Measurements from ENCODE around the gene RRM2.
A peak's percentile ranks its signal among the peaks of the same experiment; 100 is the strongest.
"Not testable (repeated sequence)": the region's sequence is repeated elsewhere in the genome, so short reads cannot be mapped to it uniquely, and the experiment has no call there.

RRM2 gene

DNA sequence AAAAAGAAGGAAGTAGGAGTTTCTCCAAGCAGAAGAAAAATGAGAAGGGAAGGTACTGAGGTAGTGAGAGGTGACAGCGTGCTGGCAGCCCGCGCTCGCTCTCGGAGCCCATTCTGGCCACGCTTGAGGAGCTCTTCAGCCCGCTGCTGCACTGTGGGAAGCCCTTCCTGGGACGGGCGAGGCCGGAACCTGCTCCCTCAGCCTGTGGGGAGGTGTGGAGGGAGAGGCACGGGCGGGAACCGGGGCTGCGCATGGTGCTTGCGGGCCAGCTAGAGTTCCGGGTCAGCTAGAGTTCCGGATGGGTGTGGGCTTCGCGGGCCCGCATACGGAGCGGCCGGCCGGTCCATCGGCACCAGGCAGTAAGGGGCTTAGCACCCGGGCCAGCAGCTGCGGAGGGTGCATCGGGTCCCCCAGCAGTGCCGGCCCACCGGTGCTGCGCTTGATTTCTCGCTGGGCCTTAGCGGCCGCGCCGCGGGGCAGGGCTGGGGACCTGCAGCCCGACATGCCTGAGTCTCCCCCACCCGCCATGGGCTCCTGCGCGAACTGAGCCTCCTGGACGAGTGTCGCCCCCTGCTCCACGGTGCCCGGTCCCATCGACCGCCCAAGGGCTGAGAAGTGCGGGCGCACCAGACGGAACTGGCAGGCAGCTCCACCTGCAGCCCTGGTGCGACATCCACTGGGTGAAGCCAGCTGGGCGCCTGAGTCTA lies 31.2 kb upstream of the RRM2 start:
- no peak for DNase-seq

DNA sequence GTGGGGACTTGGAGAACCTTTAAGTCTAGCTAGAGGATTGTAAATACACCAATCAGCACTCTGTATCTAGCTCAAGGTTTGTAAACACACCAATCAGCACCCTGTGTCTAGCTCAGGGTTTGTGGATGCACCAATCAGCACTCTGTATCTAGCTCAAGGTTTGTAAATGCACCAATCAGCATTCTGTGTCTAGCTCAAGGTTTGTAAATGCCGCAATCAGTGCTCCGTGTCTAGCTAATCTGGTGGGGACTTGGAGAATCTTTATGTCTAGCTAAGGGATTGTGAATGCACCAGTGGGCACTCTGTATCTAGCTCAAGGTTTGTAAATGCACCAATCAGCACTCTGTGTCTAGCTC lies 30.7 kb upstream of the RRM2 start:
- DNase-seq: not testable (repeated sequence)

DNA sequence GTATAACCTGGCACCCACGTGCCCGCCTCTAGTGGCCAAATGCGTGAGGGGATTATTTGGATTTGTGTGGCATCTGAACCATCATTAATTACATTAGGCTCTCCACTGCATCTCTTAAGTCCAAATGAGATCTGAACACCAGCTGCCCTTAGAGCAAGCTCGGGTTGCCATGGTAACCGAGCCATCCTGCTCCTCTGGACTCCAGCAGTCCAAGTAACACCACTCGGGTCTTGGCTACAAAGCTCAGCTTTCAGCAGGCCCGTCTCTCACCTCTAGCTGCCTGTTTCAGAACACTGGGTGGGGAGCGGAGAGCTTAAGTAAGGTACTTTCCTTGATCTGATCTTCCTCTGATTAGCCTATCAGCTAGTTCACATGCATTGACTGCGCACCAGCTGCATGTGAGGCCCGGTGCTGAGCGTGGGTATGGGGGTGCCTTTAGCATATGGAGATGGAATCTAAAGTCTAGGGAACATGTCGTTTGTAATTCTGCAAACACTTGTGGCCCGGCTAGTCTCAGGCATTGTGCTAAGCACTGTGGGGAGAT lies 28.2 kb upstream of the RRM2 start:
- peak in 9 of 58 donors; percentile 6 to 31 (median 20) for DNase-seq

DNA sequence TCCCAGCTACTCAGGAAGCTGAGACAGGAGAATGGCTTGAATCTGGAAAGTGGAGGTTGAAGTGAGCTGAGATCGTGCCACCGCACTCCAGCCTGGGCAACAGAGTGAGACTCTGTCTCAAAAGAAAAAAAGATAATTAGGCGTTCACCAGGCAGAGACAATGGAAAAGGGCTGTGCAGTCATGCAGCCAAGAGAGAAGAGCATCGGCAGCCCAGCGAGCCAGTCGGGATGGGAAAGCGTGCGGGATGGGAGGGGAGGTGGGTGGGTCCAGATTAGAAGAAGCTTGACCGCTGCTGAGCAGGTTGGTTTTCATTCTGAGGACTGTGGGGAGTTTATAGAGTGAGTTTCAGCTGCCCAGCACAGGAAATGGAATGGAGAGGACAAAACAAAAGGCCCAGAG lies 27.4 kb upstream of the RRM2 start:
- DNase-seq: no peak

DNA sequence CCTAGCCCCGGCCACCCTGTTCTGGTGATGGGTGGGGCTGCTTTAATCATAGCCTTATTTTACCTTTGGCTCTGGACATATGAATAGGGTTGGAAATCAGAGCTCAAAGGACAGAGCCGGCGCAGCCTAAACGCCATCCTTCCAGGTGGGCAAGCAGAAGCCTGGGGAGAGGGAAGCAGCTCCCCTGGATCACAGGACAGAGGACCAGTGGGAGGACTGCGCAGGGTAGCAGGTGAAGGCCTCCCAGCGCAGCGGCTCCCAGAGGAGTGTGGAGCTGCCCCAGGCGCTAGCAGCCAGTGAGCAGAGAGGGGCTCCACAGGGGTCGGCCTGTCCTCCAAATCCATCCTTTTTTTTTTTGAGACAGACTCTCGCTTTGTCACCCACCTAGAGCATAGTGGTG lies 25.9 kb upstream of the RRM2 start:
- DNase-seq: no peak

DNA sequence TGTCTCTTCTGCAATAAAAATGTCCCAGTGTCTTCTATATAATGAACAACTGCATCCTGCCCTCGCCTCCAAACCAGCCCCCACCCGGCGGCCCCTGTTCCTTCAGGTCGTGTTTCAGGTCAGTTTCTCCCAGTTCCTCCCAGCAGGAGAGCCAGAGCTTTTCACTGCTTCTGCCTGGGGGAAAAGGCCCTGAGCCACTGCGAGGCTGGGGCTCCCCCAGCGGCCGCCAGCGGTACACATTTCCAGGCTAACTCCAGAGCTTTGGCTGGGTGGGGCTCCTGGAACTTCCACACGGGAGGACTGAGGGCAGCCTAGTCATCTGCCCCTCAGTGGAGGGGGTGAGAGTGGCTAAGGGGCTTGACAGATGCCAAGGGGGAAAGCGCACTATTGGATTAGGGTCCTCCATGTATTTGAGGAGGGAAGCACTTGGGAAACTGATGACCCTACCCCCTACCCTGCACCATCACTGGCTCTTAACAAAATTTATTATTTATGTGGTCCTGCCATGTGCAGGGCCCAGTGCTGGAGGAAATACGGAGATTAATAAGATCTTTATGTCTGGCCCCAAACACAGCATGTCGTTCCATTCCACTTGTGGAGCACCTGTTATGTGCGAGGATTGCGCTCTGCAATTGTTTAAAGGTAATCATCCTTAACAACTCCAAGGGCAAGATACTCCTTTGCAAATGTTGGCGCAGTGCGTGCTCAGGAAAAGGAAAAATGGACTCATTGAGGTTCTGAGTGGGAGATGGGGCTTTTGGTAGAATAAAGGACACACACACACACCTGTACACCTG lies 25.0 kb upstream of the RRM2 start:
- peak in 45 of 58 donors; percentile 9 to 77 (median 35) for DNase-seq

DNA sequence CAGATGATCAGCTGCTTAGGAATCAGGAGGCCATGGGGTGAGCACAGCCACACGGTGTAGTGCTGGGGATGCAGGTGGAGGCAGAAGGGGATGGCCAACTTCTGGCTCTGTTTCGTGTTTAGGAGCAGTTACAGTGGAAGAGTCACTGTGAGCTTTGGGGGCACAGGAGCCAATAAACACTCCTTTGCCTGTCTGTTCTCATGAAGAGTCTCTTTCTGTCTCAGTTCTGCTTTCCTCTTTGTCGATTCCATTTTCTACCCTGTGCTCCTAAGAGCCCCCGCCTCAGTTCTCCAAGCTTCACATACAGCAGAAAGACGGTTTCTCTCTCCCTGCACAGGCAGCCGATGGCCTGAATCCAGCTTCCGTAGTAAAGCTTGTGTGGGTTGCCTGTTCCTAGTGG lies 21.0 kb upstream of the RRM2 start:
- no peak for DNase-seq

DNA sequence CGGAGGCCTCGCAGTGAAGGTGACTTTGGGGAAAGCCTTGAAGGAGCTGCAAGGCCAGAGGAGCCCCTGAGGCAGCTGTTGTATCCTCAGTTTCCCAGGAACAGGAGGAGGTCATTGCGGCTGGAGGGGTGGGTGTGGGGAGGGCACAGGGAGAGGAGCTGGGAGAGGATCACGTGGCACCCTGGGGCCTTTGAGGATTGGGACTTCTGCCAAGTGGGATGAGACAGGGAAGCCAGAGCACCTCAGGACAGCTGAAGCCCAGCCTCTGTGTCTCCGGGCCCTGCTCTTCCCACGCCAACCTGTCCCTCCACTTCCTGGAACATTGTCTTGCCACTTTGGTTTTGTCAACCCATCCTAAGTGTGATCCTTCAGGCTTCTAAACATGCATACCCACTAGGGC lies 19.4 kb upstream of the RRM2 start:
- no peak for DNase-seq

DNA sequence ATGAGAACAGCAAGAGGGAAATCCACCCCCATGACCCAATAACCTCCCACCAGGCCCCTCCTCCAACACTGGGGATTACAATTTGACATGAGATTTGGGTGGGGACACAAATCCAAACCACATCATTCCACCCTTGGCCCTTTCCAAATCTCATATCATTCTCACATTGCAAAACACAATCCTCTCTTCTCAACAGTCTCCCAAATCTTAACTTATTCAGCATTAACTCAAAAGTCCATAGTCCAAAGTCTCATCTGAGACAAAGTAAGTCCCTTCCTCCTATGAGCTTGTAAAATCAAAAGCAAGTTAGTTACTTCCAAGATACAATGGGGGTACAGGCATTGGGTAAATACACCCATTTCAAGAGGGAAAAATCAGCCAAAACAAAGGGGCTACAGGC lies 17.6 kb upstream of the RRM2 start:
- not testable (repeated sequence) for DNase-seq

DNA sequence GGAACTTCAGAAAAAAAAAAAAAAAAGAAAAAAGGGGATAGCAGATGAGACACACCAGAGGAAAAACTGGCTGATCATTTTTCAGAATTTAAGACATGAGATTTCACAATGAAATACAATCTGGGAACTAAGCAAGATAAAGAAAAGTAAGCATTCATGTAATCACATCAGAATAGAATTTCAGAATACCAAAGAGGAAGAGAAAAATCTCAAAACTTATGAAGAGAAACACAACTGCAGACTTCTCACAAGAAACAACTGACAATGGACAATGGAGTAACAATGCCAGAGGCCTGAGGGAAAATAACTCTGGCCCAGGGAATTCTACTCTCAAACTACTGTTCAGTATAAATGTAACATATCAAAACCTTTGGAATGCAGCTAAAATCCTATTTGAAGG lies 13.2 kb upstream of the RRM2 start:
- DNase-seq: no peak

DNA sequence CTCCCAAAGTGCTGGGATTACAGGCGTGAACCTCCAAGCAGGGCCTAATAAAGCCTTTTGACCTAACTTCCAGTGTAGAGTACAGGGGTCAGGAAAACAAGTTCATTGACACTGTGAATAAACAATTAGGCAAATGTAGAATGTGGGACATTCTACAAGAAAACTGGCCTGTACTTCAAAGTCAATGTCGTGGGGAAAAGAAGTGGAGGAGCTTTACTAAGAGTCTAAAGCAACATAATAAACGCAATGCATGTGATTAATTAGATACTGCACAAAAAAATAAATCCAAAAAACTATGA lies 3.6 kb upstream of the RRM2 start:
- no peak for DNase-seq

DNA sequence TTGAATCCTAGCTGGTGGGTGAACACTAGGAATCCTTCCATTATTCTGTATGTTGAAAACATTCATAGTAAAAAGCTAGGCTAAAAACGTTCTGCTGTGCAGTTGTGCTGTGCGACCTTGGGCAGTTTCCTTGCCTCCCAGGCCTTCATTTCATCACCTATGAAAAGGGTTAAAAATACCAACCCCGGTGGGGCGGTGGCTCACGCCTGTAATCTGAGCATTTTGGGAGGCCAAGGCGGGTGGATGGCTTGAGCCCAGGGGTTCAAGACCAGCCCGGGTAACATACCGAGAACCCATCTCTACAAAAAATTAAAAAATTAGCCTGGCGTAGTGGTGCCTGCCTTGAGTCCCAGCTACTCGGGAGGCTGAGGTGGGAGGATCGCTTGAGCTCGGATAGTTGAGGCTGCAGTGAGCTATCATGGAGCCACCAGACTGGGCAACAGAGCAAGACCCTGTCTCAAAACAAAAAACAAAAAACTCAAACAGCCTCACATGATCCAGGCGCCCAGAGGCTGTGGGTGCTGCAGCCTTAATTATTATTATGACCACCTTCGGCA lies 2.9 kb upstream of the RRM2 start:
- no peak for DNase-seq

DNA sequence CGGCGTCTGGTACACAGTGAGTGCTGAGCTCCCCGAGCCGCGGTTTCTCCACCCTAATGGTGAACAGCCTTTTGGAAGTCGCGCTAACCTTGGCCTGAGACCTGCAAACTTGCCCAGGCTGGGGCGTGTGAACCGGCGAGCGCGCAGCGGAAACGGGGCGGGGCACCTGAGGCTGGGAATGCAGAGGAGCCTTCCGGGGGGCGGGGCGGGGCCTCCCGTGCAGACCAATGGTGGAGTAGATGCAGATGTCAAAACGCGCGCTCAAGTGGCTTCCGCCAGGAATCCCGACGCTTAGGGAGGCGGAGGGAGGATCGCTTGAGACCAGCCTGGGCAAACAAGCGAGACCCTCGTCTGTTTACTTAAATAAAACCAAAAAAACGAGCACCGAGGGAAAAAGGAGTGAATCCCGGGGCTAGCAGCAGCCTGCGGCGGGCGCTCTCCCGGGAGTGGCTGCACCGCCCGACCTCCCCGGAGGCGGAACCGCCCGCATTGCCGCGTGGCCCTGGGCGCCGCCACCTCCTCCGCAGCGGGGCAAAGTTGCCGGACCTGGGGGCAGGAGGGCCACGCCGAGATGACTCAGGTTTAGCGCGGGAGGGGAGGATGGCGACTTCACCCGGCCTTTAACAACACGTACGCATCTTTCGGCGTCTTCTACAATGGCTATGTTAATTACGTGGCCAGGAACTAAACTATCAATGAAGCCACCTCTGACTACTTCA lies 2.2 kb upstream of the RRM2 start:
- peak in 56 of 58 donors; percentile 14 to 86 (median 67) for DNase-seq

DNA sequence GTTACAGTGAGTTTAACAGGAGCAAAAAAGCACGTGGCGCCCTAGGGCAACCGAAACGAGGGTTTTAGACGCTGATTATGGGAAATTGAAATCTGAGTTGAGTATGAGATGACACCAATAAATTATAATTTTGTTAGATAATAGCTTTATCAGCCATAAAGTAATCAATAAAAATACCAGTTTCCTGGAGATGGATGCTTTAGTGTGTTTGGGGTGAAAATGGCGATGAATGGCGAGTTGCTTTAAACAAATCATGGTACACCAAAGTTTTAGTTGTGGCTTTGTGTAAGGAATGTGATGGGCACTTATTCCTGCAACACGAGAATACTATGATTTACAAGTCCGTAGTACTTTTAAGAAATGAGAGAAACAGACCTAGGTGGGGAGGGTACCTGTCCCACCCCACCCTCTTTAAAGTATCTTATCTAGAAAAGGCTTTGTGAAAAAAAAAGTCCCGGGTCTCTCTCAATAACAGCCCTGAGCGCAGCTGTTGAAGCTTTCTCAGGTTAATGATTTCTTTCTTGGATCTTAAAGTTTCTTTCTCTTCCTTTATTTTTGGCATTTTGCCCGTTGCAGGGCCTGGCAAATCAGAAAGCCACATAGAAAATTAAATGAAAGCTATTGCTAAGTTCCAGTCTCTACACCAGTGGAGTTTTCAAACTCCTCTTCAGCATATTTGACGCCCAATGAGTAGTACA lies 1.5 kb upstream of the RRM2 start:
- DNase-seq: no peak

DNA sequence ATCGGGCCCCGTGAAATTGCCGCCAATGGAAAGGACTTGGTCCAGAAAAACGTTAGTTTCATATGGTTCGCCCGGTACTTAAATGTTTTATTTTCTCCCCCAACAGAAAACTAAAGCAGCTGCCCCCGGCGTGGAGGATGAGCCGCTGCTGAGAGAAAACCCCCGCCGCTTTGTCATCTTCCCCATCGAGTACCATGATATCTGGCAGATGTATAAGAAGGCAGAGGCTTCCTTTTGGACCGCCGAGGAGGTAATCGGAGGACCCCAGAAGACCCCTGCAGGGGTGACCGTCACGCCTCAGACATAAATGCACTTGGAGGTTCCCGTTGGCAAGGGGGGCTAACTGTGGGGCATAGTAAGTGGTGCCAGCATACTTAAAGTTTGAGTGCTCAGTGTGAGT lies 742 bp downstream of the RRM2 start:
- no peak for DNase-seq

DNA sequence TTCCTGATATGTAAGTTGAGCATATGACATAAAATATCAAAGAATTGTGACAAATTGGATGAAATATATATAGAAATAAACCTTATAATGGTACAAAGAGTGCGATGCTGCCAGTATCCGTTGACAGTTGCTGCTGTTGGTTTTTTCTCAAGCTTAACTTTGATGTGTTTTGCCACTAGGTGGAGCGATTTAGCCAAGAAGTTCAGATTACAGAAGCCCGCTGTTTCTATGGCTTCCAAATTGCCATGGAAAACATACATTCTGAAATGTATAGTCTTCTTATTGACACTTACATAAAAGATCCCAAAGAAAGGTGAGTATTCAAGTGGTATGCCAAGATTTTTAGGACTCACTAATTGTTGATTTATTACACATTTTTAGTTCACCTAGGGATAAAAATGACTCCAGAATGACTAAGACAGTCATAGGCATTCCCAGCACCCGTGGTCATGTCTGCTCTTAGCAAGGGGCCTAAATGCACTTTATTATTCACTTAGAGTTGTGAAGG lies 2.1 kb downstream of the RRM2 start:
- DNase-seq: peak in 16 of 58 donors; percentile 10 to 72 (median 29)

DNA sequence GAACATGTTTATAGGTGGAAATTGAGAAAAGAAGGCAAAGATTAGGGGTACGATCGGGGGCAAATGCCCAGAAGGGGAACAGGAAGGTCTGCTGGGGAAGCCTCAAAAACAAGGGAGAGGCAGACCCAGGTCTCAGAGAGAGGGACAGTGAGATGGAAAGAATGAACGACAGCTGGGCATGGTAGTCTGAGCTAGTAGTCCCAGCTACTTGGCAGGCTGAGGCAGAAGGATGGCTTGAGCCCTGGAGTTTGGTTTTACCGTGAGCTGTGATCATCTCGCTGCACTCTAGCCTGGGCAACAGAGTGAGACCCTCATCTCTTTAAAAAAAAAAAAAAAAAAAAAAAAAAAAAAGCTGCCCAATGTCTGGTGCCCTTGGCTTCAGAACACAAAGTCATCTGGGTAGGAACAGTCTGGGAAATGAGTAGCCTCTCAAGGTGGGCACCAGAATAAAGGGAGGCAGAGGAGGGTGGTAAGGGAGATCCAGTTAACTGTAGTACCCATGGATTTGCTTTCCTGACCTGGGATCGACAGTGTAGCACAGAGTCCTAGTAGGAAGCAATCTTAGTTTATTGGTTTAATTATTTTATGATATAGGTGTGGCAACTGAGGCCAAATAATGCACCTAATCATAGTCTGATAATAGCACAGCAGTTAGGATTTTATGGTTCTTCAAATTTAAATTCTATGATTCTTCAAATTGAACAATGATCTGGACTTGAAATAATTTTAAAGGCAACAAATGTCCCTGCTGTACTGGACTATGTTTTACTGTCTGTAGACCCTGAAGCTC lies 3.5 kb downstream of the RRM2 start:
- no peak for DNase-seq

DNA sequence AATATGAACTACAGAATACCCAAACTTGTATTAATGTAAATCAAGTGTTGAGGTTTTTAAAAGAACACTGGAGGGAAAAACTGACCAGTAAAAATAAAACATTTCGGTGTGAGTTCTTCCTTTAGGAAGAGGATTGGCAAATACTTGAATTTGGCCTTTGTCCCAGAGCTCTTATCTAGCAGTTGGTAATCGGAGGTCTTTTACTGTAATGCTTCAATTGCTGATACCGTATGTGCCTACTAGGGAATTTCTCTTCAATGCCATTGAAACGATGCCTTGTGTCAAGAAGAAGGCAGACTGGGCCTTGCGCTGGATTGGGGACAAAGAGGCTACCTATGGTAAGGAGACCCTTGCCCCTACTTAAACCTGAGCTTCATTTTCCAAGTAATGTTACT lies 4.1 kb downstream of the RRM2 start:
- no peak for DNase-seq

DNA sequence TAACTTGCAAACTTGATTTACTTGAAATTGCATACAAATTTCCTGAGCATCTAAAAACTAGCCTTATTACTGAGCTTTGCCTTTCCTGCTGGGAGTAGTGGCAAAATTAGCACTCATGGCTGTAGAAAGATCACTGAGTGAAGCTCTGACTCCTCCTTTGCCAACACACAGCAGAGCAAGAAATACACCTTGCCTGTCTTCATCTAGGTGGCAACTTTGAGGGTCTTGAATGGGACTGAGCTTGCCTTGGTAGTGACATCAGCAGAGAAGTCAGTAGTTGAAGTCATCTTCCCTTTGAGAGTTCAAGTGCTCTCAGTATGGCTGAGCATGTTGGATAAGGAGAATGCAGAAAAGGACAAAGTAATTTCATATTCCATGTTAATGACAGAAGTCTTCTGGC lies 5.9 kb downstream of the RRM2 start:
- DNase-seq: no peak

DNA sequence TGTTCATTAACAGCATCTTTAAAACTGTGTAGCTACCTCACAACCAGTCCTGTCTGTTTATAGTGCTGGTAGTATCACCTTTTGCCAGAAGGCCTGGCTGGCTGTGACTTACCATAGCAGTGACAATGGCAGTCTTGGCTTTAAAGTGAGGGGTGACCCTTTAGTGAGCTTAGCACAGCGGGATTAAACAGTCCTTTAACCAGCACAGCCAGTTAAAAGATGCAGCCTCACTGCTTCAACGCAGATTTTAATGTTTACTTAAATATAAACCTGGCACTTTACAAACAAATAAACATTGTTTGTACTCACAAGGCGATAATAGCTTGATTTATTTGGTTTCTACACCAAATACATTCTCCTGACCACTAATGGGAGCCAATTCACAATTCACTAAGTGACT lies 7.0 kb downstream of the RRM2 start:
- DNase-seq: no peak

All from anterior cingulate cortex (tissue), 58 donors.